Astrocyte (in vitro differentiated cells and primary cell): Measurements from ENCODE around the gene CBFA2T2. TPM values are rescaled to one million over a fixed set of nuclear protein-coding genes. Genes with fewer than 3 reads are reported as not detected.
A peak's percentile ranks its signal among the peaks of the same experiment; 100 is the strongest.

Experiments
- DNase-seq: peaks from one replicate; pipeline ENCODE4 v3.0.0-alpha.2; 2010; ENCODE audit warnings: low read depth
- FAIRE-seq: peaks from 2 replicates; lab custom pipeline; 2011; peaks lifted over from hg19 to GRCh38; lab: Jason Lieb, UNC
- H2AFZ ChIP-seq: 2 replicates; pipeline ENCODE4 v1.6.0; 2012; ENCODE audit warnings: low read depth, low read length, inconsistent platforms
- H3K27ac ChIP-seq: 2 replicates; pipeline ENCODE4 v1.5.1; 2011; ENCODE audit warnings: low read depth, low read length, inconsistent platforms
- H3K27me3 ChIP-seq: 2 replicates; pipeline ENCODE4 v1.6.0; 2011; ENCODE audit warnings: low read length, inconsistent platforms; ENCODE audit not compliant: insufficient read depth
- H3K36me3 ChIP-seq: 2 replicates; pipeline ENCODE4 v1.5.1; 2011; ENCODE audit warnings: low read length, inconsistent platforms; ENCODE audit not compliant: insufficient read depth
- H3K4me1 ChIP-seq: 2 replicates; pipeline ENCODE4 v1.5.1; 2011; ENCODE audit warnings: low read length, inconsistent platforms; ENCODE audit not compliant: insufficient read depth
- H3K4me2 ChIP-seq: 2 replicates; pipeline ENCODE4 v1.6.0; 2012; ENCODE audit warnings: low read length, inconsistent platforms
- H3K4me3 ChIP-seq: 2 replicates; pipeline ENCODE4 v1.5.1; 2011; ENCODE audit warnings: low read depth, mild to moderate bottlenecking, low read length, inconsistent platforms; ENCODE audit not compliant: insufficient read depth
- H3K79me2 ChIP-seq: 2 replicates; pipeline ENCODE4 v1.6.0; 2012; ENCODE audit warnings: mild to moderate bottlenecking, low read length, inconsistent platforms; ENCODE audit not compliant: insufficient read depth
- H3K9ac ChIP-seq: 2 replicates; pipeline ENCODE4 v1.6.0; 2012; ENCODE audit warnings: mild to moderate bottlenecking, low read length, inconsistent platforms
- H3K9me3 ChIP-seq: 2 replicates; pipeline ENCODE4 v1.5.1; 2012; ENCODE audit warnings: low read depth, mild to moderate bottlenecking, low read length, inconsistent platforms; ENCODE audit not compliant: insufficient read depth
- H4K20me1 ChIP-seq: 2 replicates; pipeline ENCODE4 v1.6.0; 2012; ENCODE audit warnings: low read length, inconsistent platforms; ENCODE audit not compliant: insufficient read depth
- H3K27ac Mint-ChIP-seq: one replicate; pipeline ENCODE4 v1.8.0; 2021; ENCODE audit warnings: mild to moderate bottlenecking, mixed read lengths; ENCODE audit not compliant: unreplicated experiment
- H3K27me3 Mint-ChIP-seq: one replicate; pipeline ENCODE4 v1.8.0; 2021; ENCODE audit warnings: low read depth, mixed read lengths; ENCODE audit not compliant: unreplicated experiment
- H3K36me3 Mint-ChIP-seq: one replicate; pipeline ENCODE4 v1.8.0; 2021; ENCODE audit warnings: low read depth, mixed read lengths; ENCODE audit not compliant: unreplicated experiment
- H3K4me1 Mint-ChIP-seq: one replicate; pipeline ENCODE4 v1.8.0; 2021; ENCODE audit warnings: low read depth, mixed read lengths; ENCODE audit not compliant: unreplicated experiment
- H3K4me3 Mint-ChIP-seq: one replicate; pipeline ENCODE4 v1.8.0; 2021; ENCODE audit warnings: mild to moderate bottlenecking, moderate library complexity, mixed read lengths; ENCODE audit not compliant: unreplicated experiment
- H3K9me3 Mint-ChIP-seq: one replicate; pipeline ENCODE4 v1.8.0; 2021; ENCODE audit warnings: mild to moderate bottlenecking, mixed read lengths; ENCODE audit not compliant: unreplicated experiment
- CTCF ChIP-seq: IDR thresholded peaks from 2 replicates; pipeline ENCODE4 v1.5.1; 2011; ENCODE audit warnings: low read depth, mild to moderate bottlenecking, inconsistent platforms, low read length, moderate library complexity; ENCODE audit not compliant: insufficient read depth
- EZH2 ChIP-seq: IDR thresholded peaks from 2 replicates; pipeline ENCODE4 v1.6.1; 2012; ENCODE audit warnings: mild to moderate bottlenecking, low read length, inconsistent platforms; ENCODE audit not compliant: insufficient read depth
- total RNA-seq: library from RNA; stranded (reverse); gene quantifications from 2 replicates; pipeline ENCODE4 v1.2.1, GENCODE V29; 2021

Gene CBFA2T2
- total RNA-seq, 1 donor from 2014 or later = 14.6 TPM

- no peak for FAIRE-seq
- H3K27me3 Mint-ChIP-seq = no peaks in the 10 kb centered on the region
- peaks cover 3% of the 10 kb centered on the region for H3K4me1 Mint-ChIP-seq
Measured at GRCh38 chr20:33635341-33635740, 145.4 kb downstream of the CBFA2T2 start.

GRCh38 chr20:33636776-33637175, 146.9 kb downstream of the CBFA2T2 start:
- H3K27me3 Mint-ChIP-seq = no peaks in the 10 kb centered on the region
- H2AFZ ChIP-seq = no peak overlapping the region
- H4K20me1 ChIP-seq = peaks cover 3% of the 10 kb centered on the region
- TF ChIP-seq EZH2 (no peak), CTCF (no peak)
- H3K4me3 Mint-ChIP-seq = peak overlapping the region; percentile 35
- H3K4me1 Mint-ChIP-seq = no peaks in the 10 kb centered on the region
- H3K4me3 ChIP-seq = no peak overlapping the region
- no peak overlapping the region for H3K4me2 ChIP-seq
- no peaks in the 10 kb centered on the region for H3K9me3 Mint-ChIP-seq
- no peak overlapping the region for H3K27ac ChIP-seq
- H3K9me3 ChIP-seq = no peaks in the 10 kb centered on the region
- no peak overlapping the region for H3K27ac Mint-ChIP-seq
- H3K36me3 Mint-ChIP-seq = peaks cover 13% of the 10 kb centered on the region
- no peak for DNase-seq
- H3K27me3 ChIP-seq = no peaks in the 10 kb centered on the region
- no peak overlapping the region for H3K9ac ChIP-seq
- H3K4me1 ChIP-seq = no peaks in the 10 kb centered on the region
- no peak for FAIRE-seq
- H3K79me2 ChIP-seq = no peaks in the 10 kb centered on the region
- H3K36me3 ChIP-seq = peaks cover 8% of the 10 kb centered on the region

More at GRCh38 chr20:33635341-33635740, 145.4 kb downstream of the CBFA2T2 start:
- Mint-ChIP-seq H3K27ac (no peak overlapping the region), H3K4me3 (no peak overlapping the region), H3K36me3 (peaks cover 21% of the 10 kb centered on the region), H3K9me3 (no peaks in the 10 kb centered on the region)
- Histone ChIP-seq H3K36me3 (peaks cover 9% of the 10 kb centered on the region), H3K4me3 (no peak overlapping the region), H3K79me2 (no peaks in the 10 kb centered on the region), H3K9ac (no peak overlapping the region), H3K27ac (no peak overlapping the region), H3K9me3 (no peaks in the 10 kb centered on the region), H3K27me3 (no peaks in the 10 kb centered on the region), H3K4me1 (no peaks in the 10 kb centered on the region), H2AFZ (no peak overlapping the region), H3K4me2 (no peak overlapping the region), H4K20me1 (no peaks in the 10 kb centered on the region)
- TF ChIP-seq EZH2 (no peak), CTCF (no peak)
- no peak for DNase-seq

GRCh38 chr20:33640287-33640686, 150.4 kb downstream of the CBFA2T2 start:
- H3K4me1 Mint-ChIP-seq = no peaks in the 10 kb centered on the region
- DNase-seq (no peak), FAIRE-seq (no peak)
- Histone ChIP-seq H3K79me2 (no peaks in the 10 kb centered on the region), H3K27ac (no peak overlapping the region), H3K4me2 (no peak overlapping the region), H3K27me3 (no peaks in the 10 kb centered on the region), H3K9me3 (no peaks in the 10 kb centered on the region), H3K36me3 (peaks cover 11% of the 10 kb centered on the region), H3K4me1 (no peaks in the 10 kb centered on the region), H3K4me3 (no peak overlapping the region), H4K20me1 (peaks cover 34% of the 10 kb centered on the region), H2AFZ (no peak overlapping the region), H3K9ac (no peak overlapping the region)
- no peak for TF ChIP-seq CTCF
- TF ChIP-seq EZH2 = no peak
- H3K27me3 Mint-ChIP-seq = no peaks in the 10 kb centered on the region
- H3K27ac Mint-ChIP-seq = no peak overlapping the region
- peaks cover 21% of the 10 kb centered on the region for H3K36me3 Mint-ChIP-seq
- no peaks in the 10 kb centered on the region for H3K9me3 Mint-ChIP-seq
- H3K4me3 Mint-ChIP-seq = no peak overlapping the region
